ENCODE data around the gene SPRY4. TPM values are rescaled to one million over a fixed set of nuclear protein-coding genes. Genes with fewer than 3 reads are reported as not detected.
"Not testable (repeated sequence)": the region's sequence is repeated elsewhere in the genome, so short reads cannot be mapped to it uniquely, and the experiment has no call there.

SPRY4 gene
- total and polyA plus RNA-seq, 9 donors, result 26.4 to 89.4 (median 59.4) TPM

DNA sequence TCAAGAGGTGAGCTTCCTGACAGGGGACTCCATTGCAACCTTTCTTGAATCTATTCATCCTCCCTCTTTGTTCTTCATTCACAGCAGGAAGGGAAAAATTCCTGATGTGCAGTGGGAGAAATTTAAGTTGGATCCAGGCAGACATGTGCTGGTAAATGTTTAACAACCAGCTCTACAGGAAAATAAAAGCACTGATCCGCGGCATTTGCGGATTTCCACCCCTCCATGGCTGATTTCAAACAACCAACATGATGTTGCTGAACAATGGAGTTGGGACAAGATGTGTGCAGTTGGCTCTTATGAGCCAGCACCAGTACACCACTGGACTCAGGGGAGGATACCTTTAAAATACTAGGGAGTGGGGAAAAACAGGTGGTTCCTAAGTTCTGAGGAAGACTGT lies 47.0 kb downstream of the SPRY4 start:
- no peak overlapping the region for H3K27ac ChIP-seq (ENCODE audit: low read length)
- no CpG with 5 or more reads among the region's 3 CpGs for WGBS (ENCODE audit: insufficient coverage)
- H3K27me3 ChIP-seq (ENCODE audit: control insufficient read depth, insufficient read depth, low read length), result no peaks in the 10 kb centered on the region
- H3K4me1 ChIP-seq (ENCODE audit: control insufficient read depth, insufficient read depth, low read length), result peaks cover 24% of the 10 kb centered on the region
- H3K36me3 ChIP-seq (ENCODE audit: control insufficient read depth, insufficient read depth, low read length), result no peaks in the 10 kb centered on the region
- no peaks in the 10 kb centered on the region for H3K9me3 ChIP-seq (replicated peaks; ENCODE audit: control insufficient read depth, low read depth, low read length)
- no peak overlapping the region for H3K4me3 ChIP-seq (ENCODE audit: low read length)
- DNase-seq, result no peak

- no peak for DNase-seq
- H3K36me3 ChIP-seq (ENCODE audit: control insufficient read depth, insufficient read depth, low read length), result no peaks in the 10 kb centered on the region
- no peaks in the 10 kb centered on the region for H3K27me3 ChIP-seq (ENCODE audit: control insufficient read depth, insufficient read depth, low read length)
- H3K9me3 ChIP-seq (replicated peaks; ENCODE audit: control insufficient read depth, low read depth, low read length), result no peaks in the 10 kb centered on the region
- H3K27ac ChIP-seq (ENCODE audit: low read length), result no peak overlapping the region
- WGBS (ENCODE audit: insufficient coverage), result 95% methylated on average over 6 of the region's 6 CpGs
- H3K4me3 ChIP-seq (ENCODE audit: low read length), result no peak overlapping the region
- peaks cover 23% of the 10 kb centered on the region for H3K4me1 ChIP-seq (ENCODE audit: control insufficient read depth, insufficient read depth, low read length)
Measured at GRCh38 chr5:142276517-142276916, 48.3 kb downstream of the SPRY4 start.

- DNase-seq, result no peak
- Histone ChIP-seq H3K36me3 (ENCODE audit: control insufficient read depth, insufficient read depth, low read length) (no peaks in the 10 kb centered on the region), H3K4me1 (ENCODE audit: control insufficient read depth, insufficient read depth, low read length) (peaks cover 13% of the 10 kb centered on the region), H3K4me3 (ENCODE audit: low read length) (no peak overlapping the region), H3K27me3 (ENCODE audit: control insufficient read depth, insufficient read depth, low read length) (no peaks in the 10 kb centered on the region), H3K27ac (ENCODE audit: low read length) (no peak overlapping the region), H3K9me3 (replicated peaks; ENCODE audit: control insufficient read depth, low read depth, low read length) (no peaks in the 10 kb centered on the region)
- 50% methylated on average over 1 of the region's 3 CpGs for WGBS (ENCODE audit: insufficient coverage)
Measured at GRCh38 chr5:142275496-142275895, 49.3 kb downstream of the SPRY4 start.

DNA sequence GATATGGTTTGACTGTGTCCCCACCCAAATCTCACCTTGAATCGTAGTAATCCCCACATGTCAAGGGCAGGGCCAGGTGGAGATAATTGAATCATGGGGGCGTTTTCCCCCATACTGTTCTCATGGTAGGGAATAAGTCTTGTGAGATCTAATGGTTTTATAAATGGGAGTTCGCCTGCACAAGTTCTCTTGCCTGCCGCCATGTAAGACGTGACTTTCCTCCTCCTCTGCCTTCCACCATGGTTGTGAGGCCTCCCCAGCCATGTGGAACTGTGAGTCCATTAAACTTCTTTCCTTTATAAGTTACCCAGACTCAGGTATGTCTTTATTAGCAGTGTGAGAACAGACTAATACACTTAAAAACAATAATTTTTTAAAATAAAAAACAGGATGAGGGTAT lies 52.2 kb downstream of the SPRY4 start:
- not testable (repeated sequence) for H3K27me3 ChIP-seq (ENCODE audit: control insufficient read depth, insufficient read depth, low read length); H3K27ac ChIP-seq (ENCODE audit: low read length); H3K9me3 ChIP-seq (replicated peaks; ENCODE audit: control insufficient read depth, low read depth, low read length); H3K4me1 ChIP-seq (ENCODE audit: control insufficient read depth, insufficient read depth, low read length); DNase-seq; H3K4me3 ChIP-seq (ENCODE audit: low read length); H3K36me3 ChIP-seq (ENCODE audit: control insufficient read depth, insufficient read depth, low read length)
- WGBS (ENCODE audit: insufficient coverage), result no CpG with 5 or more reads among the region's 5 CpGs

DNA sequence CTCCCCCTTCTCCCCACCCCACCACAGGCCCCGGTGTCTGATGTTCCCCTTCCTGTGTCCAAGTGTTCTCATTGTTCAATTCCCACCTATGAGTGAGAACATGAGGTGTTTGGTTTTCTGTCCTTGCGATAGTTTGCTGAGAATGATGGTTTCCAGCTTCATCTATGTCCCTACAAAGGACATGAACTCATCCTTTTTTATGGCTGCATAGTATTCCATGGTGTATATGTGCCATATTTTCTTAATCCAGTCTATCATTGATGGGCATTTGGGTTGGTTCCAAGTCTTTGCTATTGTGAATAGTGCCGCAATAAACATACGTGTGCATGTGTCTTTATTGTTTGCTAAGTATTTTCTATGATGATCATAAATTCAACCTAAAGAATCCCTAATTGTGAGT lies 60.7 kb downstream of the SPRY4 start:
- not testable (repeated sequence) for H3K4me1 ChIP-seq (ENCODE audit: control insufficient read depth, insufficient read depth, low read length); H3K27ac ChIP-seq (ENCODE audit: low read length); H3K27me3 ChIP-seq (ENCODE audit: control insufficient read depth, insufficient read depth, low read length); H3K9me3 ChIP-seq (replicated peaks; ENCODE audit: control insufficient read depth, low read depth, low read length); DNase-seq; H3K36me3 ChIP-seq (ENCODE audit: control insufficient read depth, insufficient read depth, low read length); H3K4me3 ChIP-seq (ENCODE audit: low read length)
- no CpG with 5 or more reads among the region's 4 CpGs for WGBS (ENCODE audit: insufficient coverage)

DNA sequence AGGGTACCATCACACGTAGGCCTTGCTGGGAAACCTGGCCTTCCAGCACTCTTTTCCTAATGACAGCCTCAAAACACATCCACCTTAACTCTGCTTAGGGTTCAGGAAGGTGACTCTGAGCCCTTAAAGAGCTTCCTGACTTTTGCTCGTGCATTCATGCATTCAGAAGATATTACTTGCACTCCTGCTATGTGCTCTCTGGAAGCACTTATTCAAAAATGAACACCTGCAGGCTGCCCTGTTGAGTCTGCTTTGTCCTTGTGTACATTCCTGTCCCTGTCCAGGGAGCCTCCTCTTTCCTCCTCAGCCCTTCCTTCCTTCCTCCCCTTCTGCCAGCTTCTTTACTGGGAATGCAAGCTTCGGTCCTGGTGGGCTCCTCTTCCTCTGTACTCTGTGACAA lies 61.5 kb downstream of the SPRY4 start:
- no peaks in the 10 kb centered on the region for H3K27me3 ChIP-seq (ENCODE audit: control insufficient read depth, insufficient read depth, low read length)
- H3K27ac ChIP-seq (ENCODE audit: low read length), result no peak overlapping the region
- no peak for DNase-seq
- H3K4me3 ChIP-seq (ENCODE audit: low read length), result no peak overlapping the region
- no peaks in the 10 kb centered on the region for H3K36me3 ChIP-seq (ENCODE audit: control insufficient read depth, insufficient read depth, low read length)
- 43% methylated on average over 2 of the region's 3 CpGs for WGBS (ENCODE audit: insufficient coverage)
- H3K4me1 ChIP-seq (ENCODE audit: control insufficient read depth, insufficient read depth, low read length), result peaks cover 3% of the 10 kb centered on the region
- peaks cover 2% of the 10 kb centered on the region for H3K9me3 ChIP-seq (replicated peaks; ENCODE audit: control insufficient read depth, low read depth, low read length)

DNA sequence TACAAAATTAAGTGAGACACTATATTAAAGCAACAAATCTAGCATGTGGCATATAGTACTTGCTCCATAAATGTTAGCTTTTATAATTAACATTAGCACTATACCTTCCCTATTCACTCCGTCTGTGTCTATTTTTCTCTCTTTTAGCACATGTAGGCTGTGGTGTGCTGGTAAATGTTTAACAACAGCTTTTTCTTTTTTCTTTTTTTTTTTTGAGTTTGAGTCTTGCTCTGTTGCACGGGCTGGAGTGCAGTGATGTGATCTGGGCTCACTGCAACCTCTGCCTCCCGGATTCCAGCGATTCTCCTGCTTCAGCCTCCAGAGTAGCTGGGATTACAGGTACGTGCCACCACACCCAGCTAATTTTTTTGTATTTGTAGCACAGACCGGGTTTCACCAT lies 62.1 kb downstream of the SPRY4 start:
- Histone ChIP-seq H3K27me3 (ENCODE audit: control insufficient read depth, insufficient read depth, low read length) (no peaks in the 10 kb centered on the region), H3K27ac (ENCODE audit: low read length) (no peak overlapping the region), H3K9me3 (replicated peaks; ENCODE audit: control insufficient read depth, low read depth, low read length) (peaks cover 2% of the 10 kb centered on the region), H3K4me1 (ENCODE audit: control insufficient read depth, insufficient read depth, low read length) (peaks cover 3% of the 10 kb centered on the region), H3K4me3 (ENCODE audit: low read length) (no peak overlapping the region), H3K36me3 (ENCODE audit: control insufficient read depth, insufficient read depth, low read length) (no peaks in the 10 kb centered on the region)
- WGBS (ENCODE audit: insufficient coverage), result 86% methylated on average over 4 of the region's 6 CpGs
- DNase-seq, result no peak

Other genes starting within 250 kb of the SPRY4 start
- gene NDFIP1, start 216.2 kb downstream of the SPRY4 start, total RNA-seq, result 46.8 TPM
- gene NDFIP1, start 216.2 kb downstream of the SPRY4 start, polyA plus RNA-seq (ENCODE audit: insufficient read depth in 1 of 8, insufficient read length in 8 of 8, low replicate concordance in 1 of 8), result 10 to 100 TPM; 53.4 to 77.2 (median 64.5) TPM